CD1c-positive myeloid dendritic cell (primary cell): Measurements from ENCODE around the gene EYA2.
"Not testable (repeated sequence)": the region's sequence is repeated elsewhere in the genome, so short reads cannot be mapped to it uniquely, and the experiment has no call there.

Experiments
- DNase-seq: peaks from one replicate; pipeline ENCODE4 v3.0.0-alpha.2; 2016; ENCODE audit errors: extremely low spot score

EYA2 gene

DNA sequence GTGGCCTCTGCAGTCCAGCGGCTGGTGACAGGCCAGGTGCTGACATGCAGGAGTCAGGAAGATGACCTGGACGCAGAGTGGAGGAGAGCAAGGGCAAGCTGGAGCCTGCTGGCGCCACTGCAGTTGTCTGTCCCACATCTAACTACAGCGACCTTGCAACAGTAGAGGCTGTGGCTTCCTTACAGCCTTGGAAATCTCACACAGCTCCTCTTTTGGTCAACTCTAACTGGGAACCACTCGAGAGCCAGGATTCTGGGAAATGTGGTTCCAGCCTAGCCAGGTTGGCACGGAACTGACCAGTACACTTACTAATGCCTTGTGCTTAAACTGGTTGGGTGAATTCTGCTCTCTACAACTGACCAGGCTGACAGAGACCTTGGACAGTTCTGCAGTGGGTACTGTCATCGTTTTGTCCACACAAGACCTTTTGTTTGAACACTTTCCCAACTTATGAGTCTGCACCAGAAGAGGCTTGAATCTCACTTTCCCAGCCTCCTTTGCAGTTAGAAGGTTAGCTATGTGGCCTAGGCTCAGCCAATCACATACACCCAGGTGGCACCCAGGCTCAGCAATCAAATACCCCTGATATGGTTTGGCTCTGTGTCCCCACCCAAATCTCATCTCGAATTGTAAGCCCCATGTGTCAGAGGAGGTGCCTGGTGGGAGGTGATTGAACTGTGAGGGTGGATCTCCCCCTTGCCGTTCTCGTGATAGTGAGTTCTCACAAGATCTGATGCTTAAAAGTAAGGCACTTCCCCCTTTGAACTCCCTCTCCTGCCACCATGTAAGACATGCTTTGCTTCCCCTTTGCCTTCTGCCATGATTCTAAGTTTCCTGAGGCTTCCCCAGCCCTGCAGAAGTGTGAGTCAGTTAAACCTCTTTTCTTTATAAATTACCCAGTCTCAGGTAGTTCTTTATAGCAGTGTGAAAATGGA lies 308.4 kb downstream of the EYA2 start:
- peak; percentile 9 for DNase-seq

DNA sequence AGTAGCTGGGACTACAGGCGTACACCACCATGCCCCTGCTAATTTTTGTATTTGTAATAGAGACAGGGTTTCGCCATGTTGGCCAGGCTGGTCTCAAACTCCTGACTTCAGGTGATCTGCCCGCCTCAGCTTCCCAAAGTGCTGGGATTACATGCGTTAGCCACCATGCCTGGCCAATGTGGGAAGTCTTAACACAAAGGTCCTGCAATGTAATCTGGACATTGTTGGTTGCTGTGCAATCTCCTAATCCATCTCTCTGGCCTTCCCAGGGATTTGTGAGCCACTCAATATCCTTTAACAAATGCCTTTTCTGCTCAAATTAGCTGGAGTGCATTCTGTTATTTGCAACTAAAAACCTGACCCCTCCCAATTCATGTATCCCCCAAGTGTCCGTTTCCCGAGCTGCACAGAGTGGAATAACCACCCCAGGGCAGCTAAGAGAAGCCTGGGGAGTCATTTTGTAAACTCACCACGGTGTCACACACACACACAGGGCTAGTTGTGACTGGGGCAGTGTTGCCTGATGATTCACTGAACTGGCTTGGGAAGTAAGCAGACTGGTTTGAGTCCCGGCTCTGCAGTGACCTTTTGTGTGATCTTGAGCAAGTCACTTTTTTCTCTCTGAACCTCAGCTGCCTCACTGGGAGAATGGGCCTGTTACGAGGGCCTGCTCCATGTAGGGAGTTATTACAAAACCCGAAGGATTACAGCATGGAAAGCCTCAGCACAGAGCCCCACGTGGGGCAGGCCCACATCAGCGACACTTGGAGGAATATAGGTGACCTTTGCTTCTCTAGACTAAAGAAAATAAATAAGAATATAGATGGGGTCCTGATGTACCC lies 309.6 kb downstream of the EYA2 start:
- DNase-seq, result no peak

DNA sequence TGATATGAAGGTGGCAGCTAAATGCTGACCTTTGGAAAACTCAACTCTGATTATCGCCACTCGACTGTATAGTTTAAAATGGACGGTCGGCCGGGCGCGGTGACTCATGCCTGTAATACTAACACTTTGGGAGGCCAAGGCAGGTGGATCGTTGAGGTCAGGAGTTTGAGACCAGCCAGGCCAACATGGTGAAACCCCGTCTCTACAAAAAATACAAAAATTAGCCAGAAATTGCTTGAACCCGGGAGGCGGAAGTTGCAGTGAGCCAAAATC lies 310.1 kb downstream of the EYA2 start:
- DNase-seq, result not testable (repeated sequence)

DNA sequence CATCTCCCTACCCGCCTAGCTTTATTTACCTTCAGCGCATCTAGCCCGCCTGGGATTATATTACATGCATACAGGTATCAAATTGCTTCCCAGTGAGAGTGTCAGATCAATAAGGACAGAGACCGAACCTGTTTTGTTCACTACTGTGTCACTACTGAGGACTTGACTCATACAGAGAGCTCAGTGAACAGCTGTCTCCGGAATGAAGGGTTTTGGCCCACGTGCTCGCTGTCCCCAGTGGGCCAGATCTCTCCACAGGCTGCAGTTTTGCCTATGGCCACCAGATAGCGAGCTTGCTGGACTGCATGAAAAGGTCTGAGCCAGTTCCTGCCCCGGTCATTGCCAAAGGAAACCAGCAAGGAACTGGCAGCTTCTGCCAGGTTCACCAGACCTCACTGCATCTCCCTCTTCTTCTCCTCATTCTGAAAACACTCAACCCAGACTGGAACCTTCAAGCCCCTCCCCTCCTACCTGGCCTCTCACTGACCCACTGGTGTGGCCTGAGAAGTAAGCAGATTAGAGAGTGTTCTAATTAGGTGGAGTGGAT lies 311.0 kb downstream of the EYA2 start:
- no peak for DNase-seq

- DNase-seq, result not testable (repeated sequence)
Measured at GRCh38 chr20:47206552-47206951, 311.9 kb downstream of the EYA2 start.

- DNase-seq, result no peak
Measured at GRCh38 chr20:47206962-47207641, 312.5 kb downstream of the EYA2 start.

- no peak for DNase-seq
Measured at GRCh38 chr20:47208534-47209174, 314.0 kb downstream of the EYA2 start.

DNA sequence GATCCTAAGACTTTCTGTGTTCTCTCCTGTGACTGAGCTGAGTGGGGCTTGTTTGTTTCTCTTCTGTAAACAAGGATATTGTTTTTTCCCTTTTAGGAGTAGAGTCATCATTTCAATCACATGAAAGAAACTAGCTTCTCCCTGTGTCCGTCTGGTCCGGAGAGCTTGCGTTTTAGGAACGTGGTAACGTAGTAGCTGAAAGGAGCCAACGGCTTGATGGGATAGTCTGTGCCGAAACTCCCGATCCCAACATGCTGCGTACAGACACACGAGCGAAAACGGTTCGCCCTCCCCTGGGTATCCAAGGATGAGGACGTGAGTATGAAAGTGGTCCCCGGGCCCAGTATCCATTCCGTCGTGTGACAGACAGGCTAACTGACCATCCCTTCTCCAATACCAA lies 315.3 kb downstream of the EYA2 start:
- DNase-seq, result no peak

GRCh38 chr20:47210470-47210869 lies 315.8 kb downstream of the EYA2 start:
- DNase-seq, result no peak

DNA sequence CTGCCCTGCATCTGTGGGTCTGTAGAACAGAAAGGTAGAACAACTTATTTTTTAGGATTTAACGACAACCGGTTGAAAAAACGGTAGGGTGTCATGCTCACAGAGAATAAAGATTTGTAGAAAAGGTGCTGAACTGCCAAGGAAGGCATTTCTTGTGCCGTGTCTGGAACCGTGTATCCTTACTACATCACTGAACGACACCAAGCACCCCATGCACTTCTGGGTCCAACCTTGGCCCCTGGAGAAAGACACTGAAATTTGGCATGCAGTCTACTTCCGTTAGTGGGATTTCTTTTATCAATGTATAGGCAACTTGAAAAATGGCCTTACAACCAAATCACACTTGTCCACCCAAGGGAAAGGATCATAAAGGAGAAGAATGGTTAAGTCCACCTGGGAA lies 316.4 kb downstream of the EYA2 start:
- no peak for DNase-seq

GRCh38 chr20:47212606-47213207 lies 318.1 kb downstream of the EYA2 start:
- DNase-seq, result no peak

GRCh38 chr20:47213966-47214365 lies 319.3 kb downstream of the EYA2 start:
- no peak for DNase-seq

- DNase-seq, result no peak
Measured at GRCh38 chr20:47215653-47216397, 321.2 kb downstream of the EYA2 start.

- no peak for DNase-seq
Measured at GRCh38 chr20:47216819-47217410, 322.3 kb downstream of the EYA2 start.

DNA sequence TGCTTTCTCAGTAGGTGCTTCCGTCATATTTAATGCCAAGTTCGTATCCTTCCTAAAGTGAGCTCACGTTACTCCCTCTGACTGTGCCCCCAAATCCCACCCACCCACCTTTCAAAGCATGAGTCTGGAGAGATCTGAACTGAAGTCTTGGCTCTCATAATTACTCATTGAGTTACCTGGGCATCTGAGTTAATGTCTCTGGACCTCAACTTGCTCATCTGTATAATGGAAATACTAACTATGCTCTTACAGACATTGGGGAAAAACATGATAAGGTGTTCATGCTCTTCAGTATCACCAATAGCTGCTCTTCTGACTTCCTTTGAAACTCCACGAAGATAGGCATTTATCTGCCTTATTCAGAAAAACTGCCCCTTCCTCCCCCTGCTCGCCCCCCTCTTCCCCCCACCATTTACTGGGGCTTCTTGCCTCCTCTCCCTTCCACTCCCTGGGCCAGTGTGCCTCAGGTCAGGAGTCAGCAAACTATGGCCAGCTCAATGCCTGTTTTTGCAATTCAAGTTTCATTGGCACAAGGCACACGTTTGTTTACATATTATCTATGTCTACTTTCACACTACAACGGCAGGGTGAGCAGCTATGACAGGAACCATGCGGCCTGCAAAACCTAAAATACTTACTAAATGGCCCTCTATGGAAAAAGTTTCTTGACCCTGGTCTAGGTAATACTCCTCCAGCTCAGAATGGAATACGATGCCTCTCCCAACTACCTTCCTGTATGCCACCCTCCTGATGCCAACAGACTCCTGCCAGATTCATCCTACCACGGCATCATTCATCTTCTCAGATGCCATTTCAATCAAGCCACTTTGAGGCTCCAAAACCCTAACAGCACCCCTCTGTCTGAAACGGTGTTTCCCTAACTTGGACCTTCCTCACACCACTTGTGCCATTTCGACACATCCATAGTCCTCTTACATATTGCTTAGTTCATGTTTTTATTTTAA lies 323.1 kb downstream of the EYA2 start:
- DNase-seq, result no peak

DNA sequence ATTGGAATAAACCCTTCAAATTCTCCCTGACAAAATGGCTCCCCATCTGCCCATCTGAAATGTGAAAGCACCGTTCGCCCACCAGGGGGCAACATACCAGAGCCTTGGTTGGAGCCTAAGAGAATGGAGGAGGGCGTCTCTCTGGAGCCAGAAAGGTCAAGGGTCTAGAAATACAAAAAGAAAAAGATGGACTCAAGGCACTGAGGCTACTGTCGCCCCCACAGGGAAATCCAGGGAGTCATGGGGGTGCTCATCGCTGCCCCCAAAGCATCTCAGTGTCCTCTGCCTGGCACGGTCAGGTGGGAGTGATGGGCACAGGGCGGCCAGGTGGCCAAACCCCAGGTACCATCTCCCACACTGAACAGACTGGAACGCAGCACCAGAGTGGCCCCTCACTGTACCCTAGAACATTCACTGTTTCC lies 325.5 kb downstream of the EYA2 start:
- DNase-seq, result peak; percentile 56

GRCh38 chr20:47221036-47221625 lies 326.5 kb downstream of the EYA2 start:
- DNase-seq, result no peak

GRCh38 chr20:47222468-47223119 lies 328.0 kb downstream of the EYA2 start:
- no peak for DNase-seq
